Measurements from ENCODE around the gene SORCS2.

The SORCS2 gene

DNA sequence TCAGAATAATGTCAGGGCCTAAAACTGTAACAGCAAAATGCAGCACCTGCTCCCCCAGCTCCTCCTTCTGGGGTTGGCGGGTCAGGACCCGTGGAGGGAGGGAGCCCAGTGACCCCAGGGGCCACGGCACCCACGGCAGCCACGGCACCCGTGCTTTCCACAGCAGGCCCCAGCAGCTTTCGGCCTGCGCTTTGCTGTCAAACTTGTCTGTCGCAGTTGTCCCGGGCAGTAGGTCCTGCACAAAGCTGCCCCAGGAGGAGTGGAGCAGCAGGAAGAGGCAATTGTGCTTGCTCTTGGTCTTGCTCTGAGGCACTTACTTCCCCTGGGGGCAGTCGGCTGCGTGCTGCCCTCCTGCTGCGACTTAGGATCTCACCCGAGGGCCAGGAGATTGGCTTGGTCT is 563.7 kb downstream of the SORCS2 start:
- Histone ChIP-seq H4K91ac (ENCODE audit: low read depth, low read length) (no peak overlapping the region), H2AFZ (ENCODE audit: insufficient read depth, low read length, poor library complexity) (no peak overlapping the region), H2BK5ac (ENCODE audit: low read depth, low read length, poor library complexity) (no peak overlapping the region), H4K12ac (ENCODE audit: low read depth, low read length) (no peak overlapping the region), H3K4me3 (ENCODE audit: low read depth, low read length) (no peak overlapping the region), H3K4me2 (ENCODE audit: low read length) (no peak overlapping the region), H2BK12ac (ENCODE audit: low read length) (no peak overlapping the region), H4K8ac (ENCODE audit: low read depth, low read length) (no peak overlapping the region), H3K27me3 (ENCODE audit: insufficient read depth, low read length) (no peaks in the 10 kb centered on the region), H3K4me1 (ENCODE audit: control insufficient read depth in 1 of 2, insufficient read depth in 2 of 2, low read length in 2 of 2) (no peaks in the 10 kb centered on the region), H3K14ac (ENCODE audit: low read length) (no peak overlapping the region), H3K9ac (ENCODE audit: low read length) (no peak overlapping the region), H3K4ac (ENCODE audit: low read depth, low read length) (no peak overlapping the region), H3K27ac (ENCODE audit: low read depth, low read length) (no peak overlapping the region), H2BK120ac (ENCODE audit: insufficient read depth, low read length, poor library complexity) (no peak overlapping the region), H2AK5ac (ENCODE audit: low read length) (no peak overlapping the region), H3K36me3 (ENCODE audit: control insufficient read depth in 1 of 2, insufficient read depth in 2 of 2, low read length in 2 of 2) (peaks cover 17 to 25% of the 10 kb centered on the region in 2 experiments), H3K23ac (ENCODE audit: low read length) (no peak overlapping the region), H3K79me1 (ENCODE audit: low read length) (no peaks in the 10 kb centered on the region), H3K9me3 (ENCODE audit: insufficient read depth, low read depth, low read length) (no peaks in the 10 kb centered on the region), H3K18ac (ENCODE audit: low read length) (no peak overlapping the region), H3K79me2 (ENCODE audit: control insufficient read depth, insufficient read depth, low read length, poor library complexity) (no peaks in the 10 kb centered on the region)
- no CpG with 5 or more reads among the region's 14 CpGs for WGBS (ENCODE audit: extremely low coverage, insufficient coverage, insufficient read length)
- no peak for DNase-seq

DNA sequence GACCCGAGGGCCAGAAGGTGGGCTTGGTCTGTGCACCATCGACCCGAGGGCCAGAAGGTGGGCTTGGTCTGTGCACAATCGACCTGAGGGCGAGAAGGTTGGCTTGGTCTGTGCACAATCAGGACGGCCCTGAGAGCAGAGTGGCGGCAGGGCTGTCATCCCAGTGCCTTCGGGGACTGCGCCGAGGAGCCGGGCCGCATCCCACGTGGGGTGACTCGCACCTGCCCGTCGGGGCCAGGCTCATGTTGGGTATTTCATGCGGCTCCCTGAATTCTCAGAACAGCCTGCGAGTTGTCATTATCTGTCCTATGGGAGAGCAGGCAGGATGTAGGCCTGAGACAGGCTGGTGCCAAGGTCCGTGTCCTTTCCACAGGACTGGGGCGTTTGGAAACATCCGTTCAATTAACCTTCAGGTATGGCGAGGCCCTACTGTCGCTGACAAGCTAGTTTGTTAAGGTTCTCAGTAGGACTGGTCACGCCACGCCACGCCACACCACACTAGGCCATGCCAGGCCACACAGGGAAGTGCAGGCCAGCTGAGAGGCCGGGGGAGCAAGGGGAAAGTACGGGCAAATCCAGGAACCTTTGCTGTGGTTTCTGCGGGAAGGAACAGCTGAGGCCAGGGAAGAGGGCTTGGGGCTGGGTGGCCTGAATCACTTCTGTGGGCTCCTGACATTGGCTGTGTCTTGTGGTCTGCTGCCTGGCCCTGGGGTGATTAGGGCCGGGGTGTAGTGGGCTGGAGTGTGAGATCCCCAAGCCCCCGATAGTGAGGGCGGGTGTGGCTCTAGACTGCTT is 564.4 kb downstream of the SORCS2 start:
- H3K27ac ChIP-seq (ENCODE audit: low read depth, low read length) = no peak overlapping the region
- no peak overlapping the region for H3K4me2 ChIP-seq (ENCODE audit: low read length)
- no peak overlapping the region for H3K18ac ChIP-seq (ENCODE audit: low read length)
- no peak overlapping the region for H3K4me3 ChIP-seq (ENCODE audit: low read depth, low read length)
- H4K12ac ChIP-seq (ENCODE audit: low read depth, low read length) = no peak overlapping the region
- H2BK12ac ChIP-seq (ENCODE audit: low read length) = no peak overlapping the region
- H3K4me1 ChIP-seq (ENCODE audit: control insufficient read depth in 1 of 2, insufficient read depth in 2 of 2, low read length in 2 of 2) = no peaks in the 10 kb centered on the region
- no peak overlapping the region for H3K23ac ChIP-seq (ENCODE audit: low read length)
- H2AK5ac ChIP-seq (ENCODE audit: low read length) = no peak overlapping the region
- H3K36me3 ChIP-seq (ENCODE audit: control insufficient read depth in 1 of 2, insufficient read depth in 2 of 2, low read length in 2 of 2) = peaks cover 24 to 31% of the 10 kb centered on the region in 2 experiments
- no peak overlapping the region for H4K8ac ChIP-seq (ENCODE audit: low read depth, low read length)
- no peak overlapping the region for H4K91ac ChIP-seq (ENCODE audit: low read depth, low read length)
- H3K9me3 ChIP-seq (ENCODE audit: insufficient read depth, low read depth, low read length) = no peaks in the 10 kb centered on the region
- H2AFZ ChIP-seq (ENCODE audit: insufficient read depth, low read length, poor library complexity) = no peak overlapping the region
- DNase-seq = no peak
- no peak overlapping the region for H3K9ac ChIP-seq (ENCODE audit: low read length)
- H3K4ac ChIP-seq (ENCODE audit: low read depth, low read length) = no peak overlapping the region
- H3K14ac ChIP-seq (ENCODE audit: low read length) = no peak overlapping the region
- WGBS (ENCODE audit: extremely low coverage, insufficient coverage, insufficient read length) = no CpG with 5 or more reads among the region's 32 CpGs
- H3K79me2 ChIP-seq (ENCODE audit: control insufficient read depth, insufficient read depth, low read length, poor library complexity) = no peaks in the 10 kb centered on the region
- H2BK120ac ChIP-seq (ENCODE audit: insufficient read depth, low read length, poor library complexity) = no peak overlapping the region
- H3K79me1 ChIP-seq (ENCODE audit: low read length) = no peaks in the 10 kb centered on the region
- no peak overlapping the region for H2BK5ac ChIP-seq (ENCODE audit: low read depth, low read length, poor library complexity)
- H3K27me3 ChIP-seq (ENCODE audit: insufficient read depth, low read length) = no peaks in the 10 kb centered on the region

DNA sequence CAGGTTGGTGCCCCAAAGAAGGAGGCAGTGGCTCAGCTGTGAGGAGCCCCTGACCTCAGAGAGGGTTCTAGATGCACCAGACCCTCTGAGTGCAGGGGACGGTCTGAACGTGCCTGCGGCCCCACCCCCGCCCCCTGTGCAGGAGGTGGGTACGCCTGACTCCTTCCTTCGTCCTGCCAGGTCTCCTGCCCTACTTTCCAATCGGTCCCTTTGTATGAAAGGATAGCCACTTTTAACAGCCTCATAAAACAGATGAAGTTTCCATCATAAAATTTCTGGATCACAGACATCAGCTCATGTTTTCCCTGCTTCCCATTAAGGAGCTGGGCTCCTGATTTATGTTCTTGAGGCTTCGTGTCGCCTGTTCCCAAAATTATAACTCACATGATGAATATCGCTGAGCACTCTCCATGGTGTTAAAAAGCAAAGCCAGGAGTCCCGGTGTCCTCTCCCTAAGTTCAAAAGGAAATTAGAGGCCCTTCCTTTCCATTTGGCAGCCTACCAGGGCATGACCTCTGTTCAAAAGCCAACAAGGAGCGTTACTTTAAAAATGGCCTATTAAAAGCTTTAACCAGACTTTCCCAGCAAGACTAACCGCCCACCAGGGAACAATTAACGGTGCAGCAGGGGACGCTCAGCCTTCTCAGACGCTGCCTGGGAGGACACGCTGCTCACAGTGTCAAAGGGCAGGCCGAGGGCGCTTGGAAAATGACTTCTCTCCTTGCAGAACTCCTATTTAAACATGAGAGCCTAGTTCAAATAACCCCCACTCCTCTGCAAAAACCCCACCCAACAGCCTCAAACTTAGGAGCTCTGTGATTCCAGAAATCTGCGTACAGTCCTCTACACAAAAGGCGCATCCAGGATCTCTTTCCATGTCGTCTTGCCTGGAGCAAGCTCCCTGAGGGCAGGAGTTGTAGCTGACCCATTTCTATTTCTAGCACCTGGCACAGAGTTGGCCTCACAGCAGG is 565.4 kb downstream of the SORCS2 start:
- no peak overlapping the region for H2BK12ac ChIP-seq (ENCODE audit: low read length)
- H4K91ac ChIP-seq (ENCODE audit: low read depth, low read length) = no peak overlapping the region
- no peak overlapping the region for H2BK5ac ChIP-seq (ENCODE audit: low read depth, low read length, poor library complexity)
- no peak overlapping the region for H3K4me3 ChIP-seq (ENCODE audit: low read depth, low read length)
- no peak overlapping the region for H2AK5ac ChIP-seq (ENCODE audit: low read length)
- H3K27me3 ChIP-seq (ENCODE audit: insufficient read depth, low read length) = no peaks in the 10 kb centered on the region
- H2BK120ac ChIP-seq (ENCODE audit: insufficient read depth, low read length, poor library complexity) = no peak overlapping the region
- H3K4me1 ChIP-seq (ENCODE audit: control insufficient read depth in 1 of 2, insufficient read depth in 2 of 2, low read length in 2 of 2) = peaks cover 0 to 3% of the 10 kb centered on the region in 2 experiments
- no peaks in the 10 kb centered on the region for H3K9me3 ChIP-seq (ENCODE audit: insufficient read depth, low read depth, low read length)
- WGBS (ENCODE audit: extremely low coverage, insufficient coverage, insufficient read length) = no CpG with 5 or more reads among the region's 22 CpGs
- no peak overlapping the region for H3K18ac ChIP-seq (ENCODE audit: low read length)
- H3K23ac ChIP-seq (ENCODE audit: low read length) = no peak overlapping the region
- H4K12ac ChIP-seq (ENCODE audit: low read depth, low read length) = no peak overlapping the region
- no peaks in the 10 kb centered on the region for H3K79me1 ChIP-seq (ENCODE audit: low read length)
- H3K36me3 ChIP-seq (ENCODE audit: control insufficient read depth in 1 of 2, insufficient read depth in 2 of 2, low read length in 2 of 2) = peaks cover 24 to 35% of the 10 kb centered on the region in 2 experiments
- H3K4ac ChIP-seq (ENCODE audit: low read depth, low read length) = no peak overlapping the region
- no peaks in the 10 kb centered on the region for H3K79me2 ChIP-seq (ENCODE audit: control insufficient read depth, insufficient read depth, low read length, poor library complexity)
- no peak overlapping the region for H3K27ac ChIP-seq (ENCODE audit: low read depth, low read length)
- H2AFZ ChIP-seq (ENCODE audit: insufficient read depth, low read length, poor library complexity) = no peak overlapping the region
- H3K9ac ChIP-seq (ENCODE audit: low read length) = no peak overlapping the region
- H4K8ac ChIP-seq (ENCODE audit: low read depth, low read length) = no peak overlapping the region
- no peak overlapping the region for H3K4me2 ChIP-seq (ENCODE audit: low read length)
- DNase-seq = no peak
- no peak overlapping the region for H3K14ac ChIP-seq (ENCODE audit: low read length)

DNA sequence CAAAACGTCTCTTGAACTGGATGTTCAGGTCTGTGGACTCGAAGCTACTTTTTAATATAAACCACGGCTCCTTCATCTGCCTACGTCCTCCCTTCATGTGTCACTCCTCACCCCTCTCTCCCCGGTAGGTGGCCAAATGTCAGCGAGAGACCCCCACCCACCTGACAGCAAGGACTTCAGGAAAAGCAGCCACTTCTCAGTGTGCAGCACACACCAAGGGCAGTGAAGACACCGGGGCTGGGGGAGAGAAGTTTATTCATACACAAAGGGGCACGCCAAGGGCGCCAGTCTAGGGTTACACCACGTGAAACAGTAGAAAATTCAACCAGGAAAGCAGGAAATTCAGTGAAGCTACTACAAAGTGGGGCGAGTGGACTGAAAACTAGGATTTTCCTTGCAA is 566.1 kb downstream of the SORCS2 start:
- WGBS (ENCODE audit: extremely low coverage, insufficient coverage, insufficient read length) = no CpG with 5 or more reads among the region's 11 CpGs
- no peak overlapping the region for H2BK120ac ChIP-seq (ENCODE audit: insufficient read depth, low read length, poor library complexity)

More for the DNA sequence above, 566.1 kb downstream of the SORCS2 start:
- no peak overlapping the region for H2BK5ac ChIP-seq (ENCODE audit: low read depth, low read length, poor library complexity)
- no peak overlapping the region for H3K23ac ChIP-seq (ENCODE audit: low read length)
- H2AFZ ChIP-seq (ENCODE audit: insufficient read depth, low read length, poor library complexity) = no peak overlapping the region
- no peak overlapping the region for H3K14ac ChIP-seq (ENCODE audit: low read length)
- H3K79me1 ChIP-seq (ENCODE audit: low read length) = no peaks in the 10 kb centered on the region
- H3K18ac ChIP-seq (ENCODE audit: low read length) = no peak overlapping the region
- H3K4me3 ChIP-seq (ENCODE audit: low read depth, low read length) = no peak overlapping the region
- no peak overlapping the region for H4K8ac ChIP-seq (ENCODE audit: low read depth, low read length)
- no peaks in the 10 kb centered on the region for H3K79me2 ChIP-seq (ENCODE audit: control insufficient read depth, insufficient read depth, low read length, poor library complexity)
- H3K9ac ChIP-seq (ENCODE audit: low read length) = no peak overlapping the region
- no peak overlapping the region for H3K4me2 ChIP-seq (ENCODE audit: low read length)
- no peak overlapping the region for H2BK12ac ChIP-seq (ENCODE audit: low read length)
- H3K27ac ChIP-seq (ENCODE audit: low read depth, low read length) = no peak overlapping the region
- H3K9me3 ChIP-seq (ENCODE audit: insufficient read depth, low read depth, low read length) = no peaks in the 10 kb centered on the region
- no peaks in the 10 kb centered on the region for H3K27me3 ChIP-seq (ENCODE audit: insufficient read depth, low read length)
- H3K4ac ChIP-seq (ENCODE audit: low read depth, low read length) = no peak overlapping the region
- peaks cover 29 to 39% of the 10 kb centered on the region in 2 experiments for H3K36me3 ChIP-seq (ENCODE audit: control insufficient read depth in 1 of 2, insufficient read depth in 2 of 2, low read length in 2 of 2)
- H2AK5ac ChIP-seq (ENCODE audit: low read length) = no peak overlapping the region
- H3K4me1 ChIP-seq (ENCODE audit: control insufficient read depth in 1 of 2, insufficient read depth in 2 of 2, low read length in 2 of 2) = peaks cover 4 to 6% of the 10 kb centered on the region in 2 experiments
- H4K12ac ChIP-seq (ENCODE audit: low read depth, low read length) = no peak overlapping the region
- no peak overlapping the region for H4K91ac ChIP-seq (ENCODE audit: low read depth, low read length)
- no peak for DNase-seq

All from trophoblast cell (in vitro differentiated cells and primary cell).